OCI-LY3 (cell line): ENCODE results near the gene MSI2.

Source experiments
- EZH2phosphoT487 ChIP-seq: fragments of 200-600 bp; shearing (Covaris generic); IDR thresholded peaks from 2 replicates; pipeline ENCODE4 v1.6.1; 2018; ENCODE audit warnings: antibody characterized with exemption, mixed run types, low read depth
- TF ChIP-seq, protein P1 (sequence below): fragments of 200-600, 300-600 bp; sonication (generic); IDR thresholded peaks from 2 replicates; pipeline ENCODE4 v1.5.1; 2014; ENCODE audit warnings: antibody characterized with exemption, low read length, low read depth

- TF ChIP-seq EZH2phosphoT487: no peak
- TF ChIP-seq, protein P1, sequence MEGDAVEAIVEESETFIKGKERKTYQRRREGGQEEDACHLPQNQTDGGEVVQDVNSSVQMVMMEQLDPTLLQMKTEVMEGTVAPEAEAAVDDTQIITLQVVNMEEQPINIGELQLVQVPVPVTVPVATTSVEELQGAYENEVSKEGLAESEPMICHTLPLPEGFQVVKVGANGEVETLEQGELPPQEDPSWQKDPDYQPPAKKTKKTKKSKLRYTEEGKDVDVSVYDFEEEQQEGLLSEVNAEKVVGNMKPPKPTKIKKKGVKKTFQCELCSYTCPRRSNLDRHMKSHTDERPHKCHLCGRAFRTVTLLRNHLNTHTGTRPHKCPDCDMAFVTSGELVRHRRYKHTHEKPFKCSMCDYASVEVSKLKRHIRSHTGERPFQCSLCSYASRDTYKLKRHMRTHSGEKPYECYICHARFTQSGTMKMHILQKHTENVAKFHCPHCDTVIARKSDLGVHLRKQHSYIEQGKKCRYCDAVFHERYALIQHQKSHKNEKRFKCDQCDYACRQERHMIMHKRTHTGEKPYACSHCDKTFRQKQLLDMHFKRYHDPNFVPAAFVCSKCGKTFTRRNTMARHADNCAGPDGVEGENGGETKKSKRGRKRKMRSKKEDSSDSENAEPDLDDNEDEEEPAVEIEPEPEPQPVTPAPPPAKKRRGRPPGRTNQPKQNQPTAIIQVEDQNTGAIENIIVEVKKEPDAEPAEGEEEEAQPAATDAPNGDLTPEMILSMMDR: no peak
Observed at GRCh38 chr17:57286399-57287105, 30.2 kb downstream of the MSI2 start.
